Type B pancreatic cell (in vitro differentiated cells): ENCODE results near the gene MYO16. TPM values are rescaled to one million over a fixed set of nuclear protein-coding genes. Genes with fewer than 3 reads are reported as not detected.

Source experiments
- DNase-seq: peaks from one replicate; pipeline ENCODE4 v3.0.0; 2021; ENCODE audit warnings: mixed read lengths; ENCODE audit not compliant: unreplicated experiment; ENCODE audit errors: extremely low spot score
- H3K27ac Mint-ChIP-seq: 2 replicates; pipeline ENCODE4 v1.8.0; 2021; ENCODE audit warnings: mild to moderate bottlenecking, mixed read lengths
- H3K27me3 Mint-ChIP-seq: 2 replicates; pipeline ENCODE4 v1.8.0; 2021; ENCODE audit warnings: mixed read lengths
- H3K36me3 Mint-ChIP-seq: 2 replicates; pipeline ENCODE4 v1.8.0; 2021; ENCODE audit warnings: mixed read lengths
- H3K4me1 Mint-ChIP-seq: one replicate; pipeline ENCODE4 v1.8.0; 2021; ENCODE audit warnings: mixed read lengths; ENCODE audit not compliant: unreplicated experiment
- H3K4me3 Mint-ChIP-seq: 2 replicates; pipeline ENCODE4 v1.8.0; 2021; ENCODE audit warnings: mild to moderate bottlenecking, mixed read lengths
- H3K9me3 Mint-ChIP-seq: 2 replicates; pipeline ENCODE4 v1.8.0; 2021; ENCODE audit warnings: mixed read lengths
- total RNA-seq: library from RNA; stranded (reverse); gene quantifications from 2 replicates; pipeline ENCODE4 v1.2.1, GENCODE V29; 2021; ENCODE audit warnings: low replicate concordance
- TF ChIP-seq, protein P1 (sequence below): fragments of 200-600 bp; sonication (generic); conservative IDR thresholded peaks from 2 replicates; pipeline ENCODE4 v1.5.0; 2021; ENCODE audit warnings: antibody characterized with exemption, mild to moderate bottlenecking

The MYO16 gene
- total RNA-seq, 1 donor from 2014 or later, result 1.5 TPM

DNA sequence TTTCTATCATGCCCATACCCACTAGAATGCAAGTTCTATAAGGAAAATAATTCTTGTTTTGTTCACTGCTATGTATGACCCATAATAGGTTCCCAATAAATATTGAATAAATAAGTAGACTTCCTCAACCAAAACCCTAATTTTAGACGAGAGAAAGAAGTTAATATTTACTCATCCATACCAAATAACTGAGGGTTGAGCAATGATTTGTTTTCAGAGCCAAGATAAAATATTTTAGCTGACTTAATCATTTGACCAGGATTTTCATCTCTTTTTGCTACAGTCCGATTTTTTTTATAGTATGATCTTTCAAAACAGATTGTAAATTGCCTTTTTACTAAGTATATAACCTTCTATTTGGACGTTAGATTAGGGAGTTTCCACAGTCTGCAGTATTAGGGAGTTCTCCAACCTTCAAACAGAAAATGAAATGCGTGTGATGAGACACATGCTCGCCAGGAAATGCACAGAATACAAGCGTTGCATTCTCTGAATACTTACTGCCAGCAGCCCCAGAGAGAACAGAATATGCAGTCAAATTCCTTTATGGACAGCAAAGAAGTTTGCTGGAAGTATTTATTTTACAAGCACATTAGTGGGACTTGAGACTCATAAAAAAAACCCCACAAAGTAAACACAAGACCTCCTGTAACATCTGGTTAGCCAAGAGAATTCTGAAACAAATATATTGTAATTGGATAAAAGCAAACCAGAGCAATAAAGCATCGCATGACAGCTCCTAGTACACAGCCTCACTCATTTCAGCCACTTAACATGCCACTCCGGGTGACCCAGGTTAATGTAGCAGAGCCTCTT is 230.0 kb downstream of the MYO16 start:
- H3K36me3 Mint-ChIP-seq, result no peaks in the 10 kb centered on the region
- no peak overlapping the region for H3K27ac Mint-ChIP-seq
- H3K4me3 Mint-ChIP-seq, result no peak overlapping the region
- DNase-seq, result no peak
- TF ChIP-seq, protein P1, sequence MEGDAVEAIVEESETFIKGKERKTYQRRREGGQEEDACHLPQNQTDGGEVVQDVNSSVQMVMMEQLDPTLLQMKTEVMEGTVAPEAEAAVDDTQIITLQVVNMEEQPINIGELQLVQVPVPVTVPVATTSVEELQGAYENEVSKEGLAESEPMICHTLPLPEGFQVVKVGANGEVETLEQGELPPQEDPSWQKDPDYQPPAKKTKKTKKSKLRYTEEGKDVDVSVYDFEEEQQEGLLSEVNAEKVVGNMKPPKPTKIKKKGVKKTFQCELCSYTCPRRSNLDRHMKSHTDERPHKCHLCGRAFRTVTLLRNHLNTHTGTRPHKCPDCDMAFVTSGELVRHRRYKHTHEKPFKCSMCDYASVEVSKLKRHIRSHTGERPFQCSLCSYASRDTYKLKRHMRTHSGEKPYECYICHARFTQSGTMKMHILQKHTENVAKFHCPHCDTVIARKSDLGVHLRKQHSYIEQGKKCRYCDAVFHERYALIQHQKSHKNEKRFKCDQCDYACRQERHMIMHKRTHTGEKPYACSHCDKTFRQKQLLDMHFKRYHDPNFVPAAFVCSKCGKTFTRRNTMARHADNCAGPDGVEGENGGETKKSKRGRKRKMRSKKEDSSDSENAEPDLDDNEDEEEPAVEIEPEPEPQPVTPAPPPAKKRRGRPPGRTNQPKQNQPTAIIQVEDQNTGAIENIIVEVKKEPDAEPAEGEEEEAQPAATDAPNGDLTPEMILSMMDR, result no peak
- no peaks in the 10 kb centered on the region for H3K9me3 Mint-ChIP-seq
- H3K4me1 Mint-ChIP-seq, result peaks cover 3% of the 10 kb centered on the region
- no peaks in the 10 kb centered on the region for H3K27me3 Mint-ChIP-seq

DNA sequence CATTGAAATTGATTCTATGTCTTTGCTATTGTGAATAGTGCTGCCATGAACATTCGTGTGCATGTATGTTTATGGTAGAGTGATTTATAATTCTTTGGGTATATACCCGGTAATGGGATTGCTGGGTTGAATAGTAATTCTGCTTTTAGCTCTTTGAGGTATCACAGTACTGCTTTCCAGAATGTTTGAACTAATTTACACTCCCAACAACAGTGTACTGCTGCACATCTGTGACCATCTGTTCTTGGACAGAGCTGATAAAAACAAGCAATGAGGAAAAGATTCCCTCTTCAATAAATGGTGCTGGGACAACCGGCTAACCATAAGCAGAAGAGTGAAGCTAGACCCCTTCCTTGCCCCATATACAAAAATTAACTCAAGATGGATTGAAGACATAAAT is 231.0 kb downstream of the MYO16 start:
- TF ChIP-seq, protein P1, result no peak
- Mint-ChIP-seq H3K4me1 (peaks cover 3% of the 10 kb centered on the region), H3K9me3 (no peaks in the 10 kb centered on the region), H3K27ac (no peak overlapping the region), H3K4me3 (no peak overlapping the region), H3K36me3 (no peaks in the 10 kb centered on the region), H3K27me3 (no peaks in the 10 kb centered on the region)
- no peak for DNase-seq

DNA sequence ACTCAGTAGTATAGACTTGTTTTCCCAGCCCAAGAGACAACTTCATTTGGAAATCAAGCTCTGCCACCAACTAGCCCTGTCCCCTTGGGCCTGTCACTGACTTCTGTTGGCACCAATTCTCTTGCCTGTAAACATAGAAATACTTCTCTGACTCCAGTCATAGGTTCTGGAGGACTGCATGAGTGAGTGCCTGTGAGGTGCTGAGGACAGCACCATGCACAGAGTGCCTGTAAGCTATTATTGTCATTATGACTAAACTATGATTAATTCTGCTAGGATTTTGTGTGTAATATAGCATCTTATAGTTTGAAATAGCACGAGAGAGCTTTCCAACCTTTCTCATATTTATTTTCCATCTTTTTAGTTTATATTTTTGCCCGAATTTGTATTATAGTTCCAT is 247.9 kb downstream of the MYO16 start:
- H3K36me3 Mint-ChIP-seq, result no peaks in the 10 kb centered on the region
- H3K4me1 Mint-ChIP-seq, result no peaks in the 10 kb centered on the region
- H3K4me3 Mint-ChIP-seq, result no peak overlapping the region
- DNase-seq, result no peak
- TF ChIP-seq, protein P1, result no peak
- H3K27me3 Mint-ChIP-seq, result no peaks in the 10 kb centered on the region
- no peak overlapping the region for H3K27ac Mint-ChIP-seq
- peaks cover 3% of the 10 kb centered on the region for H3K9me3 Mint-ChIP-seq

DNA sequence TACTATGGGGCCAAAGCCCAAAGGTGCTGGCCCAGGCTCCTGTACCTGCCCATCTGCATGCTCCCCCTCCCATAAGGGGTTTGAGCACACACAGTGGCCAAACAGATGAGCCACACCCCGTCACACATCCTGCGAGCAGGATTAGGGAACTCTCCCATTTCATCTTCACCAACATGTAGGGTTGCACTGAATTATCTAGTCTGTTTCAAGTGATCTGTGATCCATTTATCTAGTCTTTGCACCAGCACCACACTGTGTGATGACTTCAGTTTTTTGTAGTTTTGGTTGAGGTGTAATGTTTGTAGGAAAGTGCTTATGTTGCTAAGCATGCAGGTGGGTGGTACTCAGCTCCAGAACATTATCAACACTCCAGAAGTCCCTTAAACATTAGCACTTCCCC is 249.3 kb downstream of the MYO16 start:
- Mint-ChIP-seq H3K9me3 (peaks cover 3% of the 10 kb centered on the region), H3K27ac (no peak overlapping the region), H3K36me3 (no peaks in the 10 kb centered on the region), H3K27me3 (no peaks in the 10 kb centered on the region), H3K4me1 (no peaks in the 10 kb centered on the region), H3K4me3 (no peak overlapping the region)
- DNase-seq, result no peak
- TF ChIP-seq, protein P1, result no peak

DNA sequence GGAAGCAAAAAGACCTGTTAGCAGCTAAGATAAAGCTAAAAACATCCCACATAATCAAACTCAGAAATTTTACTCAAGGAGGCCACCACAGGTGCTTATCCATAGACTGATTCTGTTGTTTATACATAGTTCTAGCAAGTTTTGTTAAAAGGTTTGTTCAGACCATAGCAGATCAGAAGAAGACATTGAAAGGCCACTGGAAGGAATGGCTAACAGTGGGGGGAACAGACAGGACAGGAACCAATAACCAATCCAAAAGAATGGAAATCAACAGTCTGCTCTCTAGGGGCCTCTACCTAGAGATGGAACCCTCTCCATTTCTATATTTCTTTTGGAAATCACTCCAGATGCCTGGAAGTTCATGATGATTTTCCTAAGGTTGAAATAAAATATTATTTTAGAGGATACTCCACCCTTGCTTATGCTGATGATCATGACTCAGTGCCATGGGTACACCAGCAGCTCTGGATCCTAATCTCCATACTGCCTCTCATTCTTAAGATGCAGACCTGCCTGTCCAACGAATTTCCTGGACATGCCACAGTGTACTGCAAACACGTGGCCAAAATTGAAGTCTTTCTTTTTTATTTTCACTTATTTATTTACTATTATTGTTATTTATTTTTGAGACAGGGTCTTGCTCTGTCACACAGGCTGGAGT is 260.0 kb downstream of the MYO16 start:
- no peaks in the 10 kb centered on the region for H3K4me1 Mint-ChIP-seq
- no peaks in the 10 kb centered on the region for H3K36me3 Mint-ChIP-seq
- no peaks in the 10 kb centered on the region for H3K9me3 Mint-ChIP-seq
- no peak overlapping the region for H3K4me3 Mint-ChIP-seq
- DNase-seq, result no peak
- TF ChIP-seq, protein P1, result no peak
- no peaks in the 10 kb centered on the region for H3K27me3 Mint-ChIP-seq
- no peak overlapping the region for H3K27ac Mint-ChIP-seq
